ENCODE data around the gene SPINK6.

SPINK6 gene

DNA sequence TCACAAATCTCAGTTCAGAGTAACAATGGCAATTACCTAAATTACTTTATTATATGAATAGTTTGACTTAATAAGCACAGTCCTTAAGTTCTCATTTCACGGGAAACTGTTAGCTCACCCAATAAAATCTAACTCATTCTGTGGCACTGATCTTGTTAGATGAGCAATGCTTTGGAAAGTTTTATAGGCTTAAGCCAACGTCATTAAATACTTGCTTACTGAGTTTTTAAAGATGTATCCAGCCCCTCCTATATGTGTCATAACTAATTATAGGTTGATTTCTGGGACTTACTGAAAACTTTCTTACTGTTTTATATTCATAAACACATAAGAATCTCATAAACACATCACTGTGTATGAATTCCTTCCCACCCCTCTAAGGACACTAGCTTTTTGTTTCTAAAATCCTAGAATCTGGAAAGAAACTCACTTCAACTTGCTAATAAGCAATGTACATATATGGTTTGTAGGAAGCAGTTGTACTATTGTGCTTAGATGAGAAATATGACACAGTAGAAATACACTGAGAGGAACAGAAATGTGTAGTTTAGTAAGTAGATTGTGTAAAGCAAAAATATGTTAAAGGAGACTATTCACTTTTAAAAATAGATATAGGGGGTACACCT, 21.4 kb downstream of the SPINK6 start:
- DNase-seq, result no peak

DNA sequence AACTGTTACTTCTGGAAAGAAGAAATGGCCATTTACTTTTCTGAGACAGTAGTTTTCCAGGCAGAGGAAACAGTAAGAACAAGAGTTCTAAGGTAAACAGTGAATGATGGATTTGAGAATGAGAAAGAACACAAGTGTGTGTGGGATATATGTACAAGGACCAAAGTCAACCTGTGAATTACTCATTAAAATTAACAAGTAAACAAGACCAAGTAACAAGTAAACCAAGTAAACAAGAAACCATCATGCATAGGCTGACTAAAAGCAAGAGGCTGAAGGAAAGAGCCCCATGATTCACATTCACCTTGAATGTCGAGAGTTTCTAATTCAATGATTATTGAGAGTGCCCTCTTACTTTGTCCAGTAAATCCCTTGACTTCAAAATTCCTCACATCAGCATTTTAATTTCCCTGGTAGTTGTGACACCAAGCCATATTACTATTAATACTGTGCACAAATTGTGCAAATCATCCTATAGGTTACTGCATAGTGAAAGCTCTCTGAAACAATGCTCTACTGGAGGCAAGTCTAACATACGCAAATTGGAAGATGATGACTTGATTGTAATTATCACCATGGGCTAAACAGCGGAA, 25.6 kb downstream of the SPINK6 start:
- no peak for DNase-seq

DNA sequence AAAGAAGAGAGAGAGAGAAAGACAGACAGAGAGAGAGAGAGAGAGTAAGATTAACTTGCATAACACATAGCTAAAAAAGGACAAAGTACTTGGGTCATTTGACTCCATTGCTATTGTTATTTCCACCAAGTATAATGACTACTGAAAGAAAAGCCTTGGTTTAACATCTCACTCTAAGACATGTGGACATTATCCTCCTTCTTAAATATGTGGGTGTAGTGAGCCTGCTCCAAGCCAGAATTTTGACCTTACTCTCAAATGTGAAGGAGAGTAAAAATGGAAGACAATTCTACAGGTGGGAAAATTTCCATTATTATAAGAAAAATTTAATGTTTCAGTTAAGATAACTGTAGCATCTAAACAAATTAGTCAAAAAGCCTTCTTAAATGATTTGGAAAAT, 27.0 kb downstream of the SPINK6 start:
- DNase-seq, result no peak

DNA sequence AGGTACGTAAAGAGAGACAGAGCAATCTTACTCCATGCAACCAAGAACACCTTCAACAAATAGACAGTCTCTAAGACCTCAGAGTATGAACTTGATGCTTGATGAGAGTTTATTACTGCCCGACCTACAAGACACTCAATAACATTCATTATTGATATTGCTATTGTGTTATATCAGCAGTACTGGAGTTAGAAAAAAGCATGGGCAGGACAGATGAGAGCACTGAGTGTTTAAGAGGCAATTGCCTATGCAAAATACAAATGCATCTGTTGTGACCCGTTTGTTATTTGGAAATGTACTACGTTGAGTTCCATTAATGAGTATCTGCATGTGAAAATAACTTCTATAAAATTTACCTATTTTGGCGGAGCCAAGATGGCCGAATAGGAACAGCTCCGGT, 27.4 kb downstream of the SPINK6 start:
- DNase-seq, result no peak

DNA sequence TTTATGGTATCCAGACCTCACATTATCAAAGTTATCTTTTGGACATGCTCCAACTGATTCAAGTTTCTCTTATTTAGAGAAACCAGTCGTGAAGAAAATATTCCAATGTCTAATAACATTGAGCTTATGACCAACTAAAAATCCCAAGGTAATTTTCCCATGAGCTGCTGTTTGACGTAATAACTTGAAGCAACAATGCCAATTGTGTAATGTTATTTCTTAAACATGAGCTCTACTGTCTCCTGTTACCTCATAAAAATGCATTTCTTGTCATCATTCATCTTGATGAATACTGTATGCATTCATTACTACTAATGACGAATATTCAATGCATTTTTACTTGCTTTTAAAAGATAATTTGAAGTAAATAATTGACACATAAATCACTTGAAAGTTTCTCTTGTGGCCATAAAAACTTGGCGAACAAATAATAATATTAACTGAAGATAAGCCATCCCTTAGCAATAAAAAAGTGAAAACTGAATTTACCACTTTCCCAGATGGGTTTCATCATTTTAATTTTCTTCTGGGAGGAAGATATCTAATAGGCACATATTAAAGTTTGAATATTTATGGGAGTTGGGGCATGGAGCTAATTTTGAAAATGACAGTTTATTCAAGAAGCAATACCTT, 35.1 kb downstream of the SPINK6 start:
- DNase-seq, result no peak

DNA sequence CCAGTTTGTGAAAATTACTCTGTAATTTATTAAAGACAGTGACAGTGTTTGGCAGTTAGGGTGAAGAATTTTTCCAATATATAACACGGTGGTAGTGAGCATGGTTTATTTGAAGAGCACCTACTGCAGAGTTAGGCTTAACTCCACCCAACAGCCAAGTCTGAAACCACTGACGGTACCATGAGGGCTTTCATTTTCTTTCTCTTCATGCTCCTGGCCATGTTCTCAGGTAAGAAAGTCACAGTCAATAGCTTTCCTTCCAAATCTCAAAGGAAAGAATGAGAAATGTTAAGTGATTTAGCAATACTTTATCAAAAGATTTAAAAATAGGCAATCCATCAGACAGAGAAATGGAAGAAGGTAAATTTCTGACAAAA, 35.6 kb downstream of the SPINK6 start, which contains the start of gene MARCOL:
Gene MARCOL, plus strand, starts transcription at position 108 of the 377 bp plus-strand sequence. Its CDS starts 73 bp downstream, at position 181.
- no peak for DNase-seq

DNA sequence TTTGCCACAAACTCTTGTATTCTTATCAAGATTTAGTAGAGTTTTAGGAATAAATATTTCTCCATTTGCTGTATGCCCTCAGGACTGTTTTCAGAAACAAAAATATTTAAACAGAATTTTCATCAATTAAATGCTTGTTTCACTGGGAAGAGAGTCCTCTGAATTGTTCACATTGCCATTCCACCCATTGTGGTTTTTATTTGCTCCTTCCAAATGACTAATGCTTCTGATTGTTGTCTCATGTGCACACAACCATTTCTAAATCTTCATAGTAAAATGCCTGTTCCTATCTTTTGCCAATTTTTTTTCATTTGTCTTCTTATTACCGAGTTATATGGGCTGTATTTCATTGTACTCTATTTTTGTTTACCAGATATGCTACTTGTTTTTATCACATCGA, 46.1 kb downstream of the SPINK6 start:
- no peak for DNase-seq

DNA sequence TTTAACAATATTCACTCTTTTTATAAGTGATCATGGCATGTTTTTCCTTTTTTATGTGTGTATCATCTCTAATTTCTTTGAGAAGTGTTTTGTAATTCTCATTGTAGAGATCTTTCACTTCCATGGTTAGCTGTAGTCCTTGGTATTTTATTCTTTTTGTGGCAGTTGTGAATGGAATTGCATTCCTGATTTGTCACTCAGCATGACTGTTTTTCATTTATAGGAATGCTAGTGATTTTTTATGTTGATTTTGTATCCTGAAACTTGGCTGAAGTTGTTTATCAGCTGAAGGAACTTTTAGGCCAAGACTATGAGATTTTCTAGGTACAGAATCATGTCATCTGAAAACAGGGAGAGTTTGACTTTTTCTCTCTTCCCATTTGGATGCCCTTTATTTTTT, 52.6 kb downstream of the SPINK6 start:
- DNase-seq, result no peak

DNA sequence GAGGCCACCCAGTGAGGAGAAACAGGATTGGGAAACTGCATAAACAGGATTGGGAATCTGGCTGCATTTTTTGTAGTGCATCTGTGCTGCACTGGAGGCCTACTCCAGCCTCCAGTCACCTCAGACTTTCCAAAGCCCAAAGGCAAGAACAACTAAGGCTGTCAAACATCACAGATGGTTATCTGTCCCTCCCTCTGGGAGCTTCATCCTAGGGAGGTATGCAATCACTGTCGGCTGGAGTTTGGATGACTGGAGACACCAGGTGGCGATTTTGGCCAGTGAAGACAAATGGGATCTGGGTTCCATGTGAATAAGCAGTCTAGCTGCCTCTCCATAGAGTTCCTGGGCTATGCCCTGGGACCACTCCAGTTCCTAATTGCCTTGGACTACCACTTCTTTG, 56.4 kb downstream of the SPINK6 start:
- no peak for DNase-seq

DNA sequence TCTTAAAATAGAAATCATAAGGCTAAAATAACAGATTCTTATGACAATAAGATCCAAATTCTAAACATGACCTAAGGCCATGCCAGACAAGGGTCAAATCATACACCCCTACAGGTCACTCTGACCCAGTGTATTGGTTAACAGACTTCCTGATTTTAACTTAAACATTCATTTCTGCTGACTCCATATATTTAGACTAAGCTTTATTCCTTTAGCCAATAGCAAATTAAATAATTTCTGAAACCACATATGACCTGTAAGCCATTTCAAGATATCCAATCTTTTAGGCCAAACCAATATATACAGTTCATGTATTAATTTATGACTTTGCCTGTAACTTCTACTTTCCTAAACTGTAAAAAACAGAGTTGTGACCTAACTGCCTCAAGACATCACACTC, 58.4 kb downstream of the SPINK6 start:
- no peak for DNase-seq

Data from CD4-positive, alpha-beta T cell treated with Interleukin-12 subunit alpha and Interleukin-12 subunit beta, for 1 hour (primary cell).